ENCODE measurements around the gene UTS2B. TPM values are rescaled to one million over a fixed set of nuclear protein-coding genes. Genes with fewer than 3 reads are reported as not detected.

Gene UTS2B
- total and polyA plus RNA-seq, 10 of the 15 experiments (the other 5 are each of a cell fraction or from before 2014, with no cell fraction given), result 0.15 to 0.72 (median 0.44) TPM

GRCh38 chr3:191355406-191355805, 25.1 kb upstream of the UTS2B start (continued):
- TF ChIP-seq RELA (IDR thresholded peaks at IDR 0.05; ENCODE audit: borderline replicate concordance, partially characterized antibody), result no peak
- TF ChIP-seq ZNF24 (IDR thresholded peaks at IDR 0.05), result 0 out of 2 replicates have a peak, but pooled peaks have one; percentile 7
- TF ChIP-seq CTCF (IDR thresholded peaks at IDR 0.05 in 2 of 3, conservative IDR thresholded peaks at IDR 0.05 in 1 of 3; ENCODE audit: control insufficient read depth in 2 of 3, extremely low read depth in 1 of 3, insufficient read depth in 1 of 3, low read depth in 3 of 3, low read length in 3 of 3), result no peak
- peak; percentile 49 for TF ChIP-seq ATF7 (IDR thresholded peaks at IDR 0.05; ENCODE audit: low read depth)
- peak; percentile 25; the same call in 1 of the 2 replicates for TF ChIP-seq ZNF217 (IDR thresholded peaks at IDR 0.05)
- peak; percentile 84 for TF ChIP-seq RELB (IDR thresholded peaks at IDR 0.05; ENCODE audit: low read depth)
- no peak for TF ChIP-seq YBX1 (IDR thresholded peaks at IDR 0.05)
- no peak for TF ChIP-seq REST (IDR thresholded peaks at IDR 0.05; ENCODE audit: low read depth, low read length)
- peak; percentile 19; the same call in 1 of the 2 replicates for TF ChIP-seq SMARCA5 (IDR thresholded peaks at IDR 0.05)
- TF ChIP-seq NR2F1 (conservative IDR thresholded peaks at IDR 0.05), result peak; percentile 94
- TF ChIP-seq CREM (IDR thresholded peaks at IDR 0.05; ENCODE audit: low read depth), result peak; percentile 24; the same call in 1 of the 2 replicates
- peak; percentile 82 for TF ChIP-seq DPF2 (IDR thresholded peaks at IDR 0.05)
- TF ChIP-seq NFIC (IDR thresholded peaks at IDR 0.05; ENCODE audit: low read depth, low read length), result peak; percentile 75; the same call in 1 of the 2 replicates
- TF ChIP-seq ZNF274 (IDR thresholded peaks at IDR 0.05; ENCODE audit: insufficient read depth, insufficient read length), result no peak
- TF ChIP-seq SPI1 (IDR thresholded peaks at IDR 0.05; ENCODE audit: borderline replicate concordance, insufficient read depth, low read depth, low read length), result no peak
- TF ChIP-seq RUNX3 (IDR thresholded peaks at IDR 0.05; ENCODE audit: low read length), result peak; percentile 41; the same call in 1 of the 2 replicates
- peak in 1 of 2 experiments; percentile 22; a peak in 2 of 4 replicates for TF ChIP-seq EP300 (IDR thresholded peaks at IDR 0.05; ENCODE audit: borderline replicate concordance in 1 of 2, control insufficient read depth in 1 of 2, low read depth in 2 of 2, low read length in 2 of 2)
- peak; percentile 87 for TF ChIP-seq MTA2 (IDR thresholded peaks at IDR 0.05; ENCODE audit: low read depth)
- TF ChIP-seq IKZF2 (IDR thresholded peaks at IDR 0.05), result peak; percentile 47 to 81; a peak in 3 of 4 replicates
- no peak for TF ChIP-seq SREBF1 (IDR thresholded peaks at IDR 0.05; ENCODE audit: low read length)
- TF ChIP-seq NBN (IDR thresholded peaks at IDR 0.05), result peak; percentile 52; the same call in 1 of the 2 replicates
- 0 out of 2 replicates have a peak, but pooled peaks have one; percentile 14 for TF ChIP-seq BACH1 (IDR thresholded peaks at IDR 0.05; ENCODE audit: borderline replicate concordance)
- TF ChIP-seq BRCA1 (IDR thresholded peaks at IDR 0.05; ENCODE audit: low read depth, low read length), result no peak
- TF ChIP-seq BCL11A (IDR thresholded peaks at IDR 0.05; ENCODE audit: low read depth, low read length), result 0 out of 2 replicates have a peak, but pooled peaks have one; percentile 44
